Chondrocyte (in vitro differentiated cells): Measurements from ENCODE around the gene CFAP157. TPM values are rescaled to one million over a fixed set of nuclear protein-coding genes. Genes with fewer than 3 reads are reported as not detected.

Experiments used
- DNase-seq: peaks from one replicate; pipeline ENCODE4 v3.0.0; 2021; ENCODE audit warnings: mixed read lengths, low spot score
- H3K27ac Mint-ChIP-seq: one replicate; pipeline ENCODE4 v1.8.0; 2021; ENCODE audit warnings: mild to moderate bottlenecking, moderate library complexity, mixed read lengths; ENCODE audit not compliant: unreplicated experiment
- H3K27me3 Mint-ChIP-seq: 2 replicates; pipeline ENCODE4 v1.8.0; 2021; ENCODE audit warnings: low read depth, mixed read lengths
- H3K36me3 Mint-ChIP-seq: 2 replicates; pipeline ENCODE4 v1.8.0; 2021; ENCODE audit warnings: low read depth, mixed read lengths
- H3K4me1 Mint-ChIP-seq: 2 replicates; pipeline ENCODE4 v1.8.0; 2021; ENCODE audit warnings: low read depth, mild to moderate bottlenecking, mixed read lengths
- H3K4me3 Mint-ChIP-seq: one replicate; pipeline ENCODE4 v1.8.0; 2021; ENCODE audit warnings: mild to moderate bottlenecking, moderate library complexity, mixed read lengths; ENCODE audit not compliant: unreplicated experiment
- H3K9me3 Mint-ChIP-seq: 2 replicates; pipeline ENCODE4 v1.8.0; 2021; ENCODE audit warnings: low read depth, mixed read lengths
- CTCF ChIP-seq: fragments of 200-600 bp; sonication (generic); IDR thresholded peaks from 2 replicates; pipeline ENCODE4 v1.5.0; 2021; ENCODE audit warnings: antibody characterized with exemption, mild to moderate bottlenecking, moderate library complexity
- total RNA-seq: library from RNA; stranded (reverse); gene quantifications from 3 replicates; pipeline ENCODE4 v1.2.1, GENCODE V29; 2021

CFAP157 gene
- total RNA-seq, 1 donor from 2014 or later: not detected

- H3K4me3 Mint-ChIP-seq: no peak overlapping the region
- peaks cover 4% of the 10 kb centered on the region for H3K4me1 Mint-ChIP-seq
- TF ChIP-seq CTCF: no peak
- H3K27ac Mint-ChIP-seq: no peak overlapping the region
- no peaks in the 10 kb centered on the region for H3K27me3 Mint-ChIP-seq
- peaks cover 5% of the 10 kb centered on the region for H3K36me3 Mint-ChIP-seq
- DNase-seq: no peak
- H3K9me3 Mint-ChIP-seq: no peaks in the 10 kb centered on the region
Measured at GRCh38 chr9:127728808-127729207, 22.0 kb downstream of the CFAP157 start.

DNA sequence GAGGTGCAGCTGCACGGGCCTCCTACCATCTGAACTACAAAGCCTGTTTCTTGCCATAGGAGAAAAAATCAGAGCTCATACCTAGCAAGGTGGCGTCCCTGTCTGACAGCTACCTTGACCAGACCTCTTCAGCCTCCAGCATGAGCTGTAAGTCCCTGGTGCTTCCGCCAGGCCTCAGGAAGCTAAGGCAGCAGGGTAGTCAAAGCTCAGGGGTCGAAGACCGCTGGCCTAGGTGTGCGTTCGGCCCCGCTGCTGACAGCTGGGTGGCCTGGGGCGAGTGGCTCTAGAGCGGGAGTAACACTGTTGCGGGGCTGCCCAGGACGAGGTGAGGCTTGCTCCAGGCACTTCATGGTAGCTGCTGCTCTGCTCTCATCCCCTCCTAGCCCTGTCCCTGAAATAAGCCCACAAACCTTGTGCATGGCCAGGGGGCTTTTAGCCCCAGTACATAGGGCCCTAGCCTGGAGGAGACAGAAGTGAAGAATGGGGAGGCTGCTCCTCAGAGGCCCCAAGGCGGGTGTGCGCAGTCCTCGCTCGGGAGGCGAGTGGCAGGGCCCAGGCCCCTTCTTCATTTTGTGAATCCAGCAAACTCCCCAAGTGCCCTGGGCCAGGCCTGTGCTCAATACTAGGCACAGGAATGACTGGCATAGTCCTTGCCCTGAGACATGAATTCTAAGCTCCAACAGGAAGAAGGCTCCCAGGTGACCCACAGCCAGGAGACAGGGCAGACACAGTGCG lies 22.9 kb downstream of the CFAP157 start:
- peaks cover 5% of the 10 kb centered on the region for H3K36me3 Mint-ChIP-seq
- no peak overlapping the region for H3K4me3 Mint-ChIP-seq
- peaks cover 10% of the 10 kb centered on the region for H3K4me1 Mint-ChIP-seq
- H3K27ac Mint-ChIP-seq: no peak overlapping the region
- DNase-seq: no peak
- H3K27me3 Mint-ChIP-seq: no peaks in the 10 kb centered on the region
- no peak for TF ChIP-seq CTCF
- no peaks in the 10 kb centered on the region for H3K9me3 Mint-ChIP-seq

DNA sequence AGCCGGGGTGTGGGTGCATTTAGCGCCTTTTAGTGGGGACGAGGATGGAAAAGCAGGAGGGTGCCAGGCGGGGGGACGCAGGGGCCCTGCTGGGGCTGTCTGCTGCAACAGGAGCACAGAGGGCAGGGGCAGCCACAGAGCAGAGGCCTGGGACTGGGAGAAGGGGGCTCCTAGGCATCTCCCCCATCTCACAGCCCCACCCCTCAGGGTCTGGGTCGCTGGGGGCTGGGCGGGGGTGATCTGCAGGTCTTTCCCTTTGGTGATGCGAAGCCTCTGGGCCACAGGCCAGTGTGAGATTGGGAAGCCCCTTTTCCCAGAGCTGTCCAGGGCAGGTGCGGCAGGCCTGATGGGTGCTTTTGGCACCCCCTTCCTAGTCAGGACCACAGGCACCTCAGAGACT lies 23.5 kb downstream of the CFAP157 start:
- H3K27ac Mint-ChIP-seq: no peak overlapping the region
- TF ChIP-seq CTCF: no peak
- peaks cover 5% of the 10 kb centered on the region for H3K36me3 Mint-ChIP-seq
- no peaks in the 10 kb centered on the region for H3K9me3 Mint-ChIP-seq
- no peak overlapping the region for H3K4me3 Mint-ChIP-seq
- peaks cover 10% of the 10 kb centered on the region for H3K4me1 Mint-ChIP-seq
- DNase-seq: no peak
- no peaks in the 10 kb centered on the region for H3K27me3 Mint-ChIP-seq

GRCh38 chr9:127730799-127731410 lies 24.1 kb downstream of the CFAP157 start:
- no peak for DNase-seq
- no peak overlapping the region for H3K27ac Mint-ChIP-seq
- H3K4me3 Mint-ChIP-seq: no peak overlapping the region
- TF ChIP-seq CTCF: no peak
- H3K4me1 Mint-ChIP-seq: peaks cover 15% of the 10 kb centered on the region
- peaks cover 5% of the 10 kb centered on the region for H3K36me3 Mint-ChIP-seq
- H3K9me3 Mint-ChIP-seq: no peaks in the 10 kb centered on the region
- H3K27me3 Mint-ChIP-seq: no peaks in the 10 kb centered on the region

DNA sequence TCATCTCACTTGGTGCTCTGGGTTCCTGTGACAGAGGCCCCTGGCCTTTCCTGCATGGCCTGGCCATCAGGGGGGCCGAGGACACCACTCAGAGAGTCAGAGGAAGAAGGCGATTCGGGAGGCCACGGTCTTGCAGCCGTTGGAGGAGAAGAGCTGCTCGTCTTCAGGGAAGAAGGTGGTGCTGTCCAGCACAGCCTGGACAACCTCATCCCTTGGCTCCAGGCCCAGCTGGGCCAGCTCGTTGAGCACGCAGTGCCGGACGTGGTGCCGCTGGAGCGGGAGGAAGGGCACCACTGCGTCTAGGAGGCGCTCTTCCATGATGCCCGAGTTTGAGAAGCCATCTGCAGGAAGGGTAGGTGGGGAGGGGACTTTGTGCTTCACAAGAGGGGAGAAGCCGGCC lies 25.1 kb downstream of the CFAP157 start:
- H3K27me3 Mint-ChIP-seq: no peaks in the 10 kb centered on the region
- peaks cover 5% of the 10 kb centered on the region for H3K36me3 Mint-ChIP-seq
- no peak for DNase-seq
- no peaks in the 10 kb centered on the region for H3K9me3 Mint-ChIP-seq
- H3K27ac Mint-ChIP-seq: no peak overlapping the region
- no peak for TF ChIP-seq CTCF
- H3K4me1 Mint-ChIP-seq: peaks cover 15% of the 10 kb centered on the region
- no peak overlapping the region for H3K4me3 Mint-ChIP-seq
